GM12875 (cell line): ENCODE results near the gene C1orf174.

ENCODE experiments used
- H3K4me3 ChIP-seq: one replicate; pipeline ENCODE4 v1.5.1; 2011; ENCODE audit warnings: low read depth, low read length, control low read depth
- TF ChIP-seq, protein P1 (sequence below): IDR thresholded peaks from 2 replicates; pipeline ENCODE4 v1.5.1; 2011; ENCODE audit warnings: low read depth, mild to moderate bottlenecking, control low read depth, inconsistent platforms, low read length, moderate library complexity, borderline replicate concordance; ENCODE audit not compliant: insufficient read depth

C1orf174 gene

DNA sequence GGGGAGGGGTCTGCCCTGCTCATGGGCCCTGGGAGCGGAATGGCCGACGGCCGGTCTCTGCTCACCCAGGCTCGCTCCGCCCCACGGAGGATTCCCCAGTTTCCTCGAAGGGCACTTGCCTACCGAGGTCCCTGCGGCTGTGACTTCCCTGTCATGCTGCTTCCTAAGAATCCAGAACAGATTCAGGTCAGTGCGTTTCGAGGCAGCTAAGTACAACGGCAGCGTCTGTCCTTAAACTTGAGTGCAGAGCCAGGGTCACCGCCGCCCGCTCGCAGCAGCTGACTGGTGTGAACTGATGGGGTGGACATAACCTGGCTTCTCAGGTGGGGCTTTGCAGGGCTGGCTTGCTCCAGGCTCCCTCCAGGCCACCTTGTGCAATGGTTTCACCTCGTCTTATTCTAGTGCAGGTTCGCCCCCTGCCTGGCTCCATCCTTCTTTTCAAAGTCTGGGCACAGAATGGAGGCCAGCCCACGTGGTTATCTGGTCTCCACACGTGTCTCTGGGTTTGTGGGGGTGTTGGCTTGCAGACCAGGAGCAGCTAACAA lies 7.6 kb upstream of the C1orf174 start:
- no peak overlapping the region for H3K4me3 ChIP-seq
- TF ChIP-seq, protein P1, sequence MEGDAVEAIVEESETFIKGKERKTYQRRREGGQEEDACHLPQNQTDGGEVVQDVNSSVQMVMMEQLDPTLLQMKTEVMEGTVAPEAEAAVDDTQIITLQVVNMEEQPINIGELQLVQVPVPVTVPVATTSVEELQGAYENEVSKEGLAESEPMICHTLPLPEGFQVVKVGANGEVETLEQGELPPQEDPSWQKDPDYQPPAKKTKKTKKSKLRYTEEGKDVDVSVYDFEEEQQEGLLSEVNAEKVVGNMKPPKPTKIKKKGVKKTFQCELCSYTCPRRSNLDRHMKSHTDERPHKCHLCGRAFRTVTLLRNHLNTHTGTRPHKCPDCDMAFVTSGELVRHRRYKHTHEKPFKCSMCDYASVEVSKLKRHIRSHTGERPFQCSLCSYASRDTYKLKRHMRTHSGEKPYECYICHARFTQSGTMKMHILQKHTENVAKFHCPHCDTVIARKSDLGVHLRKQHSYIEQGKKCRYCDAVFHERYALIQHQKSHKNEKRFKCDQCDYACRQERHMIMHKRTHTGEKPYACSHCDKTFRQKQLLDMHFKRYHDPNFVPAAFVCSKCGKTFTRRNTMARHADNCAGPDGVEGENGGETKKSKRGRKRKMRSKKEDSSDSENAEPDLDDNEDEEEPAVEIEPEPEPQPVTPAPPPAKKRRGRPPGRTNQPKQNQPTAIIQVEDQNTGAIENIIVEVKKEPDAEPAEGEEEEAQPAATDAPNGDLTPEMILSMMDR, result no peak

DNA sequence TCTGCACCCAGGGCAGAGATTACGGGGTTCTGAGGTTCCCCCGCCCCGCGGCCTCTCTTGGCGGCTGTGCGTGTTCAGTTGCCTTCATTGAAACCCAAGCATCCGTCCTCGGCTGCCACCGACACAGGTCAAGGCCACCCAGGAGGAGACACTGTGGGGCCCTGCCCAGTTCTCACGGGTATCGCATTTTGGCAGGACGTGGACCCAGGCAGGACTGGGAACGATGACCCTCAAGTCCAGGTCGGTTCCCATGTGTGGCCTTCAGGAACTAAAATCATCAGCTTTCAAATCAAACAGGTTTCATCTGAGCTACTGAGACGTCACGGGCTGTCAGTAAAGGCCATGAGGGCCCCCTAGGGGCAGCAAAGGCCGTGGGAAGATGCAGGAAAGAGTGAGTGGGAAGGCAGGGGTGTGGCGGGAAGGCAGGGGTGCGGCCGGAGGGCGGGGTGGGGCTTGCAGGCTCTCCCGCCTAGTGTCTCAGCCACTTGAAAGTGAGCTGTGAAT lies 7.0 kb upstream of the C1orf174 start:
- TF ChIP-seq, protein P1, result 0 out of 2 replicates have a peak, but pooled peaks have one; percentile 17
- H3K4me3 ChIP-seq, result no peak overlapping the region

DNA sequence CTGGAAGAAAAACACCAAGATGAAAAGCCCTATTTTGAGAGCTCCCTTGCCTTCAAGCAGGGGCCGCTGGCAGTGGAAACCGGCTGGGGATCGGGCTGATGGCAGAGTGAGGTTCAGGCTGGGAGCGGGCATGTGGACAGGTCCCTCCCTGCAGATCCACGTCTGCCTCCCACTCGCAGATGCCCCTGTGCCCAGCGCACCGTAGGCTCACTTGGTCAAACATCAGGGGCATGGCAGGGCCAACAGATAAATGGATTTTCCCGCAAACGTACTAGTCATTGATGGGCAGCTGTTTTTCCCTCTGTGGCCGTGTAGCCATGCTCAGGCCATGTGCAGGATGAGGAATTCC lies 6.6 kb upstream of the C1orf174 start:
- no peak overlapping the region for H3K4me3 ChIP-seq
- TF ChIP-seq, protein P1, result no peak

DNA sequence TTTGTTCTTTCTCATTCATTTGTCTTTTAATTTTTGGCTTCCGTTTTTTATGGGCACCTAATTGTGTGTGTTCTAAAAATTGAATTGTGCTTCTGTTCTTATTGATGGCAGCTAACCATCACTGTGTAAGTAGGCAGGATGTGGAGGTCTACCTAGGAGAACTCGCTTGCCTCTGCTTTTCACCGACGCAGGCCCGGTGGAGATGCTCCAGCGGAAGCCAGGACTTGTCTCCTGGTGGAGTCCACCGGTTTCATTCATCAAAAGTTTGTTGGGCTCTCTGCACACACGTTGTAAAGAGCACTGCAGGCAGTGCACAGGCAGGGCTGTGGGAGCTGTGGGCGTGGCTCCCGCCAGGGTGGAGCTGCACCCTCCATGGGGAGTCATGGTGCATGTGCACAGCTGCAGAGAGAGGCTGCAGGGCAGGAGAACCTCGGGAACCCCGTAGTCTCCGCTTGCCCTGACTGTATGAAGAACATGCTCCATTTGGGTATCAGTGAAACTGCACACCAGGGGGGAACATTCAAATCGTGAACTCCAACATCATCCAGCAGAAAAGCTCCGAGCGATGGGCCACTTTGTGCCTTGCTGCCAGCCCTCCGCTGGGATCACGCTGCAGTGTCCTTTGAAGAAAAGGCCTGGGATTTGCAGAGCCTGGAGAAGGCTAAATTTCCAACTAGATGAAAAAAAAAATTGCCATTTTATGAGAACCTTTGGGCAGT lies 6.0 kb upstream of the C1orf174 start:
- H3K4me3 ChIP-seq, result no peak overlapping the region
- TF ChIP-seq, protein P1, result no peak

DNA sequence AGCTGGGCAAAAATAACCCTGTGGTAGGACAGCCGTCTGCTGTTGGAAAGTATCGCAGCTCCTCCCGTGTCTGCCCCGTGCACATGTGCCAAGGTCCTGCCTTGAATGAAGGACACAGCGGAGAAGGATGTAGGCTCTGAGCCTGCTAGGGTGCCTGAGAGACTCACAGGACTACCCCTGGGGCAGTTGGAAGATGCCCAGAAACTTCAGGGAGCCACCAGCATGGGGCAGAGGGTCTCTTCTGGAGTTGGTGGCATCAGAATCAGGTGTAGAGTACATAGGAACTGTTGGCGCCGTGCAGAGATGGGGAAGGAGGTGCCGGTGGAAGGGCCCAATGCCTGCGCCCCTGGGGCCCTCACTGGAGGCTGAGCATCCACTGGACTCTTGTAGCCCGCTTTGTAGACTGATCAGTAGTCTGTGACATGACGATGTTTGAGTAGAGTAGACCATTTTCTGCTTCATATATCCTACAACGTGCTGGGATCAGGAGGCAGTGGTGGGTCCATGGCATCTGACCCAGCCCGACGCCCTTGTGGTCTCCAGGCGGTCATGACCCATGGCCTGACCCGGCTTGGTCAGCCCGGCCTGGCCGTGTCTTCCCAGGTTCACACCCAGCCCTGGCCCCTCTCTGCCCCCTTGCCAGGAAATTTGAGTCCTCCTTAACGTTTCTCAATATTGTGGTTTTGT lies 5.3 kb upstream of the C1orf174 start:
- H3K4me3 ChIP-seq, result no peak overlapping the region
- TF ChIP-seq, protein P1, result no peak

DNA sequence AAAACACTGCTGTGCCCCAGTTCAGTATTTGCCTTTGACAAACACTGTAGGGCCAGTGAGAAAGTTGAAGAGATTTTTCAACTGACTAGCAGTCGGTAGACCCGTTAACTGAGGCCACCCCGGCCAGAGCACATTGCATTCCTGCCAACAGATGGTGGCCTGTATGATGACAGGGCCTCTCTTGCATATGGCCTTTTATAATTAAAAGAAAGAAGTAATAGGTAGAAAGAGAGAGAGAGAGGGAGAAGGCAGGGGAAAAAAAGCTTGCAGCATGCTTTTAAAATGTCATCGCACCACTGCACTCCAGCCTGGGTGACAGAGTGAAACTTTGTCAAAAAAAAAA lies 4.7 kb upstream of the C1orf174 start:
- no peak overlapping the region for H3K4me3 ChIP-seq
- TF ChIP-seq, protein P1, result no peak
